HepG2 (cell line): ENCODE data around the gene CYP17A1. TPM values are rescaled to one million over a fixed set of nuclear protein-coding genes. Genes with fewer than 3 reads are reported as not detected.

ENCODE experiments used
- ATAC-seq: fragments of 200-7000 bp; cut with Tn5 transposase; 3 replicates; pipeline ENCODE4 v1.9.1; 2020; ENCODE audit warnings: mild to moderate bottlenecking, moderate library complexity
- BruUV-seq: library from RNA; stranded (reverse); fragments of 400-500 nt; replicated peaks from 2 replicates; lab custom pipeline; 2021; lab: Mats Ljungman, UMichigan
- CTCF ChIA-PET: fragments of 300-600 bp; formaldehyde crosslinking; extraction: SDS; loops from one replicate; lab custom pipeline; 2021; ENCODE audit warnings: low total read pairs, inconsistent platforms, low intra/inter-chr PET ratio; lab: Yijun Ruan, JAX
- POLR2A ChIA-PET: fragments of 350-600 bp; sonication (Branson Sonifier 250); formaldehyde crosslinking; loops from one replicate; lab custom pipeline; 2020; ENCODE audit warnings: antibody characterized with exemption, inconsistent platforms; lab: Yijun Ruan, JAX
- DNase-seq: peaks from one replicate; pipeline ENCODE4 v3.0.0-alpha.2; 2015; ENCODE audit warnings: low spot score
- FAIRE-seq: peaks from 3 replicates; lab custom pipeline; 2011; peaks lifted over from hg19 to GRCh38; lab: Jason Lieb, UNC
- H2AFZ ChIP-seq: one replicate; pipeline ENCODE4 v1.6.1; 2011; ENCODE audit warnings: low read length, inconsistent platforms
- H3K27ac ChIP-seq: fragments of 300-600 bp; 3 replicates; pipeline ENCODE4 v1.8.0; 2011; ENCODE audit warnings: mixed run types, mild to moderate bottlenecking, mixed read lengths, low read length, inconsistent platforms; ENCODE audit not compliant: insufficient read depth; ENCODE audit errors: extremely low read length
- H3K27me3 ChIP-seq, 2 experiments: fragments of 200-600 bp in 1 of 2; 2 replicates in 1 of 2; 3 replicates in 1 of 2; pipeline versions ENCODE4 v1.6.0 to v1.8.0; 2011; ENCODE audit warnings: low read length in 2 of 2, mild to moderate bottlenecking in 2 of 2, moderate library complexity in 2 of 2, inconsistent platforms in 1 of 2; ENCODE audit not compliant: insufficient read depth in 2 of 2, control insufficient read depth in 1 of 2
- H3K36me3 ChIP-seq, 2 experiments: fragments of 200-600 bp in 1 of 2; replicated peaks in 1 of 2; 2 replicates in 1 of 2; 3 replicates in 1 of 2; pipeline versions ENCODE4 v1.5.1 to v1.8.0; 2011; ENCODE audit warnings: low read length in 2 of 2, inconsistent platforms in 1 of 2; ENCODE audit not compliant: insufficient read depth in 2 of 2, control insufficient read depth in 1 of 2
- H3K4me1 ChIP-seq: 2 replicates; pipeline ENCODE4 v1.5.1; 2012; ENCODE audit warnings: low read length, inconsistent platforms; ENCODE audit not compliant: insufficient read depth
- H3K4me2 ChIP-seq: 2 replicates; pipeline ENCODE4 v1.6.0; 2011; ENCODE audit warnings: low read depth, low read length, inconsistent platforms
- H3K4me3 ChIP-seq, 3 experiments: fragments of 200-600 bp in 1 of 3; sonication (generic), shearing (Covaris generic) in 1 of 3; replicated peaks in 1 of 3; 2 replicates each; pipeline ENCODE4 v1.5.1; 2011 to 2016; ENCODE audit warnings: low read length in 3 of 3, inconsistent platforms in 2 of 3, low read depth in 2 of 3, mild to moderate bottlenecking in 2 of 3, control low read depth in 1 of 3, mixed read lengths in 1 of 3; ENCODE audit not compliant: insufficient read depth in 1 of 3
- H3K79me2 ChIP-seq: one replicate; pipeline ENCODE4 v1.6.1; 2011; ENCODE audit warnings: low read length, inconsistent platforms; ENCODE audit not compliant: insufficient read depth
- H3K9ac ChIP-seq: 2 replicates; pipeline ENCODE4 v1.6.0; 2011; ENCODE audit warnings: mild to moderate bottlenecking, low read depth, low read length, inconsistent platforms; ENCODE audit not compliant: insufficient read depth
- H3K9me3 ChIP-seq: 2 replicates; pipeline ENCODE4 v1.5.1; 2012; ENCODE audit warnings: mild to moderate bottlenecking, low read length
- H4K20me1 ChIP-seq: 2 replicates; pipeline ENCODE4 v1.6.0; 2011; ENCODE audit warnings: inconsistent platforms, mild to moderate bottlenecking, low read length, moderate library complexity; ENCODE audit not compliant: insufficient read depth
- ARID3A ChIP-seq: IDR thresholded peaks from 2 replicates; pipeline ENCODE4 v1.6.1; 2012; ENCODE audit warnings: low read depth, low read length, improper control_type of control experiment
- FOSL2 ChIP-seq: sonication (generic); formaldehyde crosslinking; IDR thresholded peaks from 2 replicates; pipeline ENCODE4 v1.4.0; 2020; ENCODE audit warnings: missing genetic modification reagents
- FOXA3 ChIP-seq: IDR thresholded peaks from 2 replicates; pipeline ENCODE4 v1.6.1; 2016; ENCODE audit warnings: missing genetic modification reagents, missing compliant biosample characterization
- FUBP1 ChIP-seq: sonication (generic); formaldehyde crosslinking; IDR thresholded peaks from 2 replicates; pipeline ENCODE4 v1.5.1; 2020; ENCODE audit warnings: missing genetic modification reagents, mild to moderate bottlenecking, borderline replicate concordance
- HOXA3 ChIP-seq: sonication (generic); formaldehyde crosslinking; IDR thresholded peaks from 2 replicates; pipeline ENCODE4 v1.5.0; 2020; ENCODE audit warnings: missing genetic modification reagents
- NAIF1 ChIP-seq: sonication (generic); formaldehyde crosslinking; IDR thresholded peaks from 2 replicates; pipeline ENCODE4 v1.5.0; 2020; ENCODE audit warnings: mild to moderate bottlenecking, missing genetic modification reagents, borderline replicate concordance
- NR2F6 ChIP-seq, 2 experiments: IDR thresholded peaks; 2 replicates each; pipeline ENCODE4 v1.6.1; 2016; ENCODE audit warnings: antibody characterized with exemption in 1 of 2, mild to moderate bottlenecking in 1 of 2
- RORA ChIP-seq: sonication (generic); formaldehyde crosslinking; IDR thresholded peaks from 2 replicates; pipeline ENCODE4 v1.5.0; 2020; ENCODE audit warnings: mild to moderate bottlenecking, missing genetic modification reagents, moderate library complexity
- SCMH1 ChIP-seq: sonication (generic); formaldehyde crosslinking; IDR thresholded peaks from 2 replicates; pipeline ENCODE4 v1.9.0; 2021; ENCODE audit warnings: missing genetic modification reagents, mild to moderate bottlenecking, borderline replicate concordance
- SIX1 ChIP-seq: sonication (generic); formaldehyde crosslinking; IDR thresholded peaks from 2 replicates; pipeline ENCODE4 v1.4.0; 2020; ENCODE audit warnings: missing genetic modification reagents, borderline replicate concordance
- SPEN ChIP-seq: sonication (generic); formaldehyde crosslinking; IDR thresholded peaks from 2 replicates; pipeline ENCODE4 v1.5.1; 2020; ENCODE audit warnings: low read depth, mild to moderate bottlenecking, missing genetic modification reagents
- SRF ChIP-seq: IDR thresholded peaks from 2 replicates; pipeline ENCODE4 v1.6.1; 2011; ENCODE audit warnings: mild to moderate bottlenecking, low read depth, low read length, moderate library complexity
- TCF7L2 ChIP-seq: IDR thresholded peaks from 2 replicates; pipeline ENCODE4 v1.6.1; 2011; ENCODE audit warnings: mild to moderate bottlenecking, low read depth, low read length, moderate library complexity
- TFDP1 ChIP-seq: IDR thresholded peaks from 2 replicates; pipeline ENCODE4 v1.6.1; 2016; ENCODE audit warnings: missing compliant biosample characterization, missing genetic modification reagents, borderline replicate concordance
- XRCC5 ChIP-seq: fragments of 200-400 bp; formaldehyde crosslinking; optimal IDR thresholded peaks from 2 replicates; pipeline ENCODE3; 2017; ENCODE audit warnings: mild to moderate bottlenecking, low read length
- ZBTB38 ChIP-seq: sonication (generic); formaldehyde crosslinking; IDR thresholded peaks from 2 replicates; pipeline ENCODE4 v1.5.1; 2020; ENCODE audit warnings: mild to moderate bottlenecking, missing genetic modification reagents
- ZFP62 ChIP-seq: sonication (generic); formaldehyde crosslinking; IDR thresholded peaks from 2 replicates; pipeline ENCODE4 v1.4.0; 2020; ENCODE audit warnings: missing genetic modification reagents
- ZNF235 ChIP-seq: sonication (generic); formaldehyde crosslinking; IDR thresholded peaks from 2 replicates; pipeline ENCODE4 v1.8.1; 2023; ENCODE audit warnings: mild to moderate bottlenecking, missing genetic modification reagents, borderline replicate concordance
- ZNF350 ChIP-seq: sonication (generic); formaldehyde crosslinking; IDR thresholded peaks from 2 replicates; pipeline ENCODE4 v1.4.0; 2020; ENCODE audit warnings: mild to moderate bottlenecking, low read depth, missing genetic modification reagents, borderline replicate concordance
- ZNF354B ChIP-seq: sonication (generic); formaldehyde crosslinking; IDR thresholded peaks from 2 replicates; pipeline ENCODE4 v1.8.0; 2022; ENCODE audit warnings: mild to moderate bottlenecking, missing genetic modification reagents
- ZNF605 ChIP-seq: sonication (generic); formaldehyde crosslinking; IDR thresholded peaks from 2 replicates; pipeline ENCODE4 v1.8.0; 2022; ENCODE audit warnings: mild to moderate bottlenecking, missing genetic modification reagents
- ZNF709 ChIP-seq: sonication (generic); formaldehyde crosslinking; IDR thresholded peaks from 2 replicates; pipeline ENCODE4 v1.5.0; 2020; ENCODE audit warnings: mild to moderate bottlenecking, missing genetic modification reagents
- ZNF747 ChIP-seq: sonication (generic); formaldehyde crosslinking; IDR thresholded peaks from 2 replicates; pipeline ENCODE4 v1.8.1; 2023; ENCODE audit warnings: missing genetic modification reagents, mild to moderate bottlenecking, borderline replicate concordance
- WGBS: methylation state at CpG from one replicate; pipeline ENCODE4 v1.1.6; 2017; ENCODE audit warnings: low lambda C conversion rate; 5-methylcytosine and 5-hydroxymethylcytosine counted together
- in situ Hi-C: cut with HindIII; loops from 2 replicates; pipeline ENCODE4 v1.10.0; 2017; ENCODE audit warnings: low pct_unique_long_range_greater_than_20kb; ENCODE audit not compliant: extremely low pct_ligation_motif_present
- intact Hi-C: fragments of 100-400 bp; cut with micrococcal nuclease; formaldehyde crosslinking; loops from one replicate; pipeline ENCODE4 v1.10.0; 2022; ENCODE audit not compliant: unreplicated experiment
- polyA plus RNA-seq, 8 experiments: library from polyadenylated mRNA; depleted of rRNA in 3 of 8; stranded (reverse) in 7 of 8; unstranded in 1 of 8; fragments of >200 nt; fragmentation: Illumina TruSeq in 4 of 8; extraction: Trizol in 4 of 8; gene quantifications; 2 replicates each; pipeline versions ENCODE4 v1.2.1 to v1.2.3, GENCODE V29; 2011 to 2016; ENCODE audit warnings: low read depth in 4 of 8, missing spikeins in 1 of 8, mixed read lengths in 1 of 8; ENCODE audit not compliant: insufficient read depth in 1 of 8
- total RNA-seq, 5 experiments: library from RNA; depleted of rRNA; stranded (reverse); fragments of >200 nt; fragmentation: Illumina TruSeq; extraction: Trizol; gene quantifications; 2 replicates each; pipeline ENCODE4 v1.2.3, GENCODE V29; 2016; ENCODE audit warnings: low read depth in 1 of 5

CYP17A1 gene
- total and polyA plus RNA-seq, 2 of the 13 experiments (the other 11 are each of a cell fraction or from before 2014, with no cell fraction given), result 0.13 to 1.1 TPM

GRCh38 chr10:102870221-102870620 lies 33.0 kb upstream of the CYP17A1 start:
- WGBS, result 88% methylated on average over 10 of the region's 10 CpGs
- intact Hi-C loops (no loop called here), in situ Hi-C loops (no loop called here)
- Histone ChIP-seq H3K4me2 (peak overlapping the region; percentile 87), H3K4me1 (peaks cover 20% of the 10 kb centered on the region), H3K79me2 (no peaks in the 10 kb centered on the region), H3K4me3 (peak overlapping the region; percentile 54 to 81 (median 71)), H4K20me1 (no peaks in the 10 kb centered on the region), H3K36me3 (0 out of 5 replicates have a peak, but pooled peaks cover 0 to 4% of the 10 kb centered on the region in 2 experiments), H3K27me3 (no peaks in the 10 kb centered on the region), H3K9ac (peak overlapping the region; percentile 76), H3K27ac (peak overlapping the region; percentile 86), H3K9me3 (no peaks in the 10 kb centered on the region), H2AFZ (no peak overlapping the region)
- DNase-seq (no peak), ATAC-seq (peak; percentile 12), FAIRE-seq (no peak)
- ChIA-PET CTCF (no interaction called here), POLR2A (interaction anchor here (1.2 to 1.6 kb wide), 4 partner anchors 9 to 24 kb away, joined by 4 to 7 read pairs (median 6); no protein-coding TSS in a partner anchor)
- BruUV-seq, result no TSS peak
- no peak for TF ChIP-seq TCF7L2
- TF ChIP-seq RORA (CRISPR knock-in tag), result no peak
- no peak for TF ChIP-seq TFDP1 (CRISPR knock-in tag)
- TF ChIP-seq SIX1 (CRISPR knock-in tag), result no peak
- TF ChIP-seq ZFP62 (CRISPR knock-in tag), result no peak
- no peak for TF ChIP-seq ZNF350
- 0 out of 2 replicates have a peak, but pooled peaks have one; percentile 14 for TF ChIP-seq ZNF235 (CRISPR knock-in tag)
- no peak for TF ChIP-seq SCMH1 (CRISPR knock-in tag)
- no peak for TF ChIP-seq ARID3A
- no peak for TF ChIP-seq FOXA3
- no peak for TF ChIP-seq ZNF709 (CRISPR knock-in tag)
- TF ChIP-seq HOXA3 (CRISPR knock-in tag), result no peak
- TF ChIP-seq NR2F6 (IDR thresholded peaks at IDR 0.05), result no peak
- TF ChIP-seq NR2F6 (CRISPR knock-in tag; IDR thresholded peaks at IDR 0.05), result no peak
- TF ChIP-seq ZBTB38 (CRISPR knock-in tag), result 0 out of 2 replicates have a peak, but pooled peaks have one; percentile 20
- TF ChIP-seq SRF, result no peak
- peak; percentile 3 for TF ChIP-seq XRCC5
- no peak for TF ChIP-seq SPEN (CRISPR knock-in tag)
- no peak for TF ChIP-seq NAIF1 (CRISPR knock-in tag)
- no peak for TF ChIP-seq ZNF747 (CRISPR knock-in tag)
- TF ChIP-seq FOSL2 (CRISPR knock-in tag), result no peak
- TF ChIP-seq ZNF354B (CRISPR knock-in tag), result no peak
- no peak for TF ChIP-seq ZNF605 (CRISPR knock-in tag)
- no peak for TF ChIP-seq FUBP1
